Endothelial cell of umbilical vein (primary cell): ENCODE results near the gene FRMD4A. TPM values are rescaled to one million over a fixed set of nuclear protein-coding genes. Genes with fewer than 3 reads are reported as not detected.

Experiments used
- BruUV-seq: library from RNA; stranded (reverse); fragments of 400-500 nt; replicated peaks from 2 replicates; lab custom pipeline; 2021; lab: Mats Ljungman, UMichigan
- CTCF ChIA-PET: fragments of 300-600, 350-600 bp; sonication (Branson Sonifier 250); formaldehyde crosslinking; loops from one replicate; lab custom pipeline; 2021; ENCODE audit warnings: antibody characterized with exemption, inconsistent platforms; lab: Charles Lee
- POLR2A ChIA-PET: fragments of 300-600, 350-600 bp; sonication (Branson Sonifier 250); formaldehyde crosslinking; loops from one replicate; lab custom pipeline; 2021; ENCODE audit warnings: antibody characterized with exemption, inconsistent platforms; lab: Charles Lee
- DNase-seq: peaks from one replicate; pipeline ENCODE4 v3.0.0-alpha.2; 2011; ENCODE audit warnings: low read depth, low spot score
- FAIRE-seq: peaks from 2 replicates; lab custom pipeline; 2011; peaks lifted over from hg19 to GRCh38; lab: Jason Lieb, UNC
- H2AFZ ChIP-seq: 2 replicates; pipeline ENCODE4 v1.6.0; 2012; ENCODE audit warnings: low read depth, low read length, control low read depth, inconsistent platforms
- H3K27ac ChIP-seq: 2 replicates; pipeline ENCODE4 v1.5.1; 2011; ENCODE audit warnings: low read depth, mild to moderate bottlenecking, control low read depth, low read length, moderate library complexity; ENCODE audit not compliant: insufficient read depth
- H3K27me3 ChIP-seq, 2 experiments: 2 replicates each; pipeline versions ENCODE4 v1.6.0 to v1.6.1; 2011; ENCODE audit warnings: low read length in 2 of 2, mixed read lengths in 1 of 2; ENCODE audit not compliant: control insufficient read depth in 2 of 2, insufficient read depth in 2 of 2
- H3K36me3 ChIP-seq, 2 experiments: 2 replicates in 1 of 2; 3 replicates in 1 of 2; pipeline ENCODE4 v1.5.1; 2011; ENCODE audit warnings: low read length in 2 of 2, mild to moderate bottlenecking in 1 of 2, moderate library complexity in 1 of 2; ENCODE audit not compliant: control insufficient read depth in 2 of 2, insufficient read depth in 2 of 2; ENCODE audit errors: extremely low read depth in 1 of 2
- H3K4me1 ChIP-seq: 3 replicates; pipeline ENCODE4 v1.5.1; 2011; ENCODE audit warnings: mild to moderate bottlenecking, low read length; ENCODE audit not compliant: control insufficient read depth, insufficient read depth; ENCODE audit errors: extremely low read depth
- H3K4me2 ChIP-seq: 2 replicates; pipeline ENCODE4 v1.6.1; 2011; ENCODE audit warnings: low read length, control low read depth, mixed read lengths; ENCODE audit not compliant: insufficient read depth
- H3K4me3 ChIP-seq, 3 experiments: fragments of 200-600 bp in 1 of 3; sonication (generic), shearing (Covaris generic) in 1 of 3; replicated peaks in 1 of 3; 2 replicates each; pipeline ENCODE4 v1.5.1; 2011 to 2016; ENCODE audit warnings: control low read depth in 3 of 3, low read length in 3 of 3, mild to moderate bottlenecking in 2 of 3, inconsistent platforms in 1 of 3, low read depth in 1 of 3, moderate library complexity in 1 of 3; ENCODE audit not compliant: insufficient read depth in 1 of 3
- H3K79me2 ChIP-seq: 2 replicates; pipeline ENCODE4 v1.6.0; 2012; ENCODE audit warnings: low read length, inconsistent platforms; ENCODE audit not compliant: control insufficient read depth, insufficient read depth
- H3K9ac ChIP-seq: replicated peaks from 2 replicates; pipeline ENCODE3; 2011; ENCODE audit warnings: low read length, control low read depth; ENCODE audit not compliant: insufficient read depth; ENCODE audit errors: extremely low read depth
- H3K9me1 ChIP-seq: replicated peaks from 3 replicates; pipeline ENCODE4 v1.6.0; 2011; ENCODE audit warnings: mild to moderate bottlenecking, low read length; ENCODE audit not compliant: control insufficient read depth, insufficient read depth; ENCODE audit errors: extremely low read depth
- H3K9me3 ChIP-seq: replicated peaks from 2 replicates; pipeline ENCODE4 v1.5.1; 2012; ENCODE audit warnings: low read length, inconsistent platforms; ENCODE audit not compliant: control insufficient read depth, insufficient read depth
- H4K20me1 ChIP-seq: replicated peaks from 2 replicates; pipeline ENCODE3; 2011; ENCODE audit warnings: mild to moderate bottlenecking, low read length; ENCODE audit not compliant: control insufficient read depth, insufficient read depth; ENCODE audit errors: extremely low read depth
- CTCF ChIP-seq, 2 donors: IDR thresholded peaks; 1 replicate in 1 of 2; 2 replicates in 1 of 2; pipeline ENCODE4 v1.5.1; 2011; ENCODE audit warnings: low read length in 2 of 2, mild to moderate bottlenecking in 2 of 2, moderate library complexity in 2 of 2, control low read depth in 1 of 2, inconsistent platforms in 1 of 2, low read depth in 1 of 2; ENCODE audit not compliant: insufficient read depth in 1 of 2; ENCODE audit errors: extremely low read depth in 1 of 2
- EZH2 ChIP-seq: IDR thresholded peaks from 2 replicates; pipeline ENCODE4 v1.6.1; 2012; ENCODE audit warnings: borderline replicate concordance, low read depth, mild to moderate bottlenecking, moderate library complexity, low read length, inconsistent platforms; ENCODE audit not compliant: severe bottlenecking
- FOS ChIP-seq: IDR thresholded peaks from 2 replicates; pipeline ENCODE4 v1.6.1; 2011; ENCODE audit warnings: mild to moderate bottlenecking, low read length, moderate library complexity, borderline replicate concordance; ENCODE audit not compliant: insufficient read depth
- GATA2 ChIP-seq: IDR thresholded peaks from 2 replicates; pipeline ENCODE4 v1.7.0; 2011; ENCODE audit warnings: low read depth, mild to moderate bottlenecking, moderate library complexity, mixed read lengths, low read length; ENCODE audit not compliant: insufficient read length, insufficient read depth
- JUN ChIP-seq: IDR thresholded peaks from 2 replicates; pipeline ENCODE4 v1.6.1; 2011; ENCODE audit warnings: borderline replicate concordance, low read depth; ENCODE audit not compliant: insufficient read length, insufficient read depth
- MAX ChIP-seq: IDR thresholded peaks from 2 replicates; pipeline ENCODE4 v1.6.1; 2011; ENCODE audit not compliant: insufficient read depth, insufficient read length
- MYC ChIP-seq: IDR thresholded peaks from one replicate; pipeline ENCODE4 v1.6.1; 2011; ENCODE audit warnings: mild to moderate bottlenecking, low read depth, low read length
- POLR2A ChIP-seq: IDR thresholded peaks from 2 replicates; pipeline ENCODE4 v1.6.1; 2012; ENCODE audit warnings: low read depth, mild to moderate bottlenecking, control low read depth, low read length
- POLR2AphosphoS5 ChIP-seq: IDR thresholded peaks from 2 replicates; pipeline ENCODE4 v1.6.1; 2012; ENCODE audit warnings: low read depth, mild to moderate bottlenecking, control low read depth, low read length, moderate library complexity; ENCODE audit not compliant: insufficient read depth
- dilution Hi-C: fragments of 300-500 bp; cut with MboI; formaldehyde crosslinking; loops from one replicate; pipeline ENCODE4 v1.15.0; 2019; ENCODE audit warnings: low sequenced_read_pairs; ENCODE audit not compliant: extremely low pct_ligation_motif_present
- intact Hi-C: fragments of 100-400 bp; cut with micrococcal nuclease; formaldehyde crosslinking; loops from one replicate; pipeline ENCODE4 v1.10.0; 2022
- polyA plus RNA-seq, 4 experiments: library from polyadenylated mRNA; depleted of rRNA in 3 of 4; stranded (reverse) in 3 of 4; unstranded in 1 of 4; fragments of >200 nt; gene quantifications; 2 replicates each; pipeline versions ENCODE4 v1.2.1 to v1.2.3, GENCODE V29; 2011 to 2012; ENCODE audit warnings: missing spikeins in 1 of 4
- total RNA-seq: library from RNA; stranded (reverse); gene quantifications from 2 replicates; pipeline ENCODE4 v1.2.3, GENCODE V29; 2021

The FRMD4A gene
- total and polyA plus RNA-seq, 2 donors (not counting 3 experiments of a cell fraction or from before 2014, with no cell fraction given): 123 to 148 TPM

DNA sequence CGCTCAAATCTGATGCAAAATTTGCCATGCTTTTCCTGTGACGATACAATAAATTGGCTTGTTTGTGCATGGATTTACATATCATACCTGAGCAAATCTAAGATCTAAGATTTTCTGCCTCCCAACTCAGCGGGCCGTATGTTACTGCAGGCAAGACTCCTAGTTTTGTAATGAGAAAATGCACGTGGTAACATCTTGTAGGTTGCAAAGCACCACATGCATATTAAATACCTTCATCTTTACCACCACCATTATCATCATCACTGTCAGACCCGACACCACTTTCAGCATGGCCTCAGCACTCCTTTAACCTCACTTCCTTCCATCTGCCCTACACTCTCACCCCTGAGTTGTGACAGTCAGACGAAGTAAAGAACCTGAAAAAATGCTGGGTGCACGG is 202.2 kb downstream of the FRMD4A start:
- intact Hi-C loops: no loop called here
- Histone ChIP-seq H4K20me1 (no peaks in the 10 kb centered on the region), H3K4me3 (no peak overlapping the region), H3K9me1 (no peaks in the 10 kb centered on the region), H3K79me2 (no peaks in the 10 kb centered on the region), H3K27me3 (peaks cover 2 to 3% of the 10 kb centered on the region in 2 experiments), H3K9me3 (no peaks in the 10 kb centered on the region), H3K4me2 (no peak overlapping the region), H3K36me3 (no peaks in the 10 kb centered on the region), H3K27ac (no peak overlapping the region), H3K9ac (no peak overlapping the region), H2AFZ (no peak overlapping the region), H3K4me1 (no peaks in the 10 kb centered on the region)
- DNase-seq (no peak), FAIRE-seq (no peak)
- BruUV-seq: no TSS peak
- TF ChIP-seq POLR2A (no peak), EZH2 (no peak), CTCF (IDR thresholded peaks at IDR 0.05; ENCODE audit: extremely low read depth in 1 of 2, insufficient read depth in 1 of 2, low read depth in 1 of 2, low read length in 2 of 2) (no peak), MYC (no peak)
- CTCF ChIA-PET: no interaction called here
- dilution Hi-C loops: no loop called here
- POLR2A ChIA-PET: no interaction called here

- Histone ChIP-seq H3K4me1 (no peaks in the 10 kb centered on the region), H3K27ac (no peak overlapping the region), H3K9ac (no peak overlapping the region), H3K36me3 (no peaks in the 10 kb centered on the region), H4K20me1 (no peaks in the 10 kb centered on the region), H3K27me3 (peaks cover 0 to under 1% of the 10 kb centered on the region in 2 experiments), H3K9me3 (no peaks in the 10 kb centered on the region), H2AFZ (no peak overlapping the region), H3K9me1 (no peaks in the 10 kb centered on the region), H3K79me2 (no peaks in the 10 kb centered on the region), H3K4me2 (no peak overlapping the region), H3K4me3 (no peak overlapping the region)
- peak; percentile 65 for FAIRE-seq
- no TSS peak for BruUV-seq
- intact Hi-C loops: no loop called here
- dilution Hi-C loops: no loop called here
- DNase-seq: peak; percentile 10
- ChIA-PET POLR2A (no interaction called here), CTCF (interaction anchor here (0.6 to 1.5 kb wide), 2 partner anchors 70 to 340 kb away, joined by 3 to 5 read pairs; no protein-coding TSS in a partner anchor)
- no peak for TF ChIP-seq POLR2A
- TF ChIP-seq MYC: no peak
- peak; percentile 42 for TF ChIP-seq JUN
- no peak for TF ChIP-seq MAX
- TF ChIP-seq FOS: peak; percentile 86
- TF ChIP-seq EZH2: no peak
- TF ChIP-seq GATA2: no peak
- no peak for TF ChIP-seq POLR2AphosphoS5
- TF ChIP-seq CTCF (IDR thresholded peaks at IDR 0.05; ENCODE audit: extremely low read depth in 1 of 2, insufficient read depth in 1 of 2, low read depth in 1 of 2, low read length in 2 of 2): no peak
Observed at GRCh38 chr10:14126697-14127440, 203.9 kb downstream of the FRMD4A start.
